ENCODE measurements around the gene SDSL.

Gene SDSL

GRCh38 chr12:113420996-113421595, 1.1 kb upstream of the SDSL start:
- DNase-seq (ENCODE audit: low read depth): no peak

DNA sequence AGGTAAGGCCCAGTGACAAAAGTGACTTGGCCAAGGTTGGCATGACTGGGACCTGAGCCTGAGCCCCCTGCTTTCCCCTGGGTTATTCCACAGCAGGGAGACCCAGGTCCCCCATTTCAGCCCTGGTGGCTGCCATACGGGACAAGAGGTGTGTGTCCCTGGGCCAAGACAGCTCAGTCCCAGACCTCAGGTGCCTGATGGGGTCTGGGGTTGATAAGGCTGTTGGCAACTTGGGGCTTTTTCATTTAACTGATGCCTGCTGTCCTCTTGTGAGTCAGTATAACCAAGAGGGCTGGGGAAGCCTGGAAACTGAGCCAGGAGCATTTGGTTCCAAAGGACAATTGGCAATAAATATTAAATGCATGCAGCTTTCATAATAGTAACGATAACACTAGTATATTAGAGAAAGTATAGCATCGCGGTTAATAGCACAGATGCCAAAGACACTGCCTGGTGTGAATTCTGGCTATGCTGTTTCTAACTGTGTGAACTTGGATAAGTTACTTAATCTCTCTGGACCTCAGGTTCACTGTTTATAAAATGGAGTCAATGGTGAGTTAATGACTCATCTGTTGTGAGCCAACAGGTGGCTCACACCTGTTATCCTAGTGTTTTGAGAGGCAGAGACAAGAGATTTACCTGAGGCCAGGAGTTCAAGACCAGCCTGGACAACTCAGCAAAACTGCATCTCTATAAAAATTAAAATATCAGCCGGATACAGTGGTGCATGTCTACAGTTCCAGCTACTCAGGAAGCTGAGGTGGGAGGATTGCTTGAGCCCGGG, 898 bp downstream of the SDSL start:
- DNase-seq (ENCODE audit: low read depth): no peak

GRCh38 chr12:113424456-113424855, 2.3 kb downstream of the SDSL start:
- no peak for DNase-seq (ENCODE audit: low read depth)

GRCh38 chr12:113424915-113425823, 3.0 kb downstream of the SDSL start:
- DNase-seq (ENCODE audit: low read depth): peak; percentile 16

DNA sequence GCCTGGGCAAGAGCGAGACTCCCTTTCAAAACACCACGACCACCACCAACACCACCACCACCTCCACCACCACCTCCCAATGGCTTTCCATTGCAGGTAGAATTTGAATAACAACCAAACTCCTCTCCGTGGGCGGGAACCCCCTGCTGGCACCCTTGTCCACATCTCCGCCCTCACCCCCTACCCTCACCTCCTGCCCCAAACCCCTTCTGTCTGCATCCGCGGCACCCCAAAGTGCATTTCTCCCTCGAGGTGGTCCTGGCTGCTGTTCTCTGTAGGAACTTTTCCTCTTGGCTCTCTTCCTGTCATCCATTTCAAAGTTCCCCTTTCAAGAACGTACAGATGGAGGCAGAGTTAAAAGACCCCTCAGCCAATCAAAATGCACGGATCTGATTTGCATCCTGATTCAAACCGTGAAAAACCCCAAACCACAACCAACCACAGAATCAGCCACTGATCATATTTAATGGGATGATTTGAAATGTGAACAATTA, 3.8 kb downstream of the SDSL start:
- no peak for DNase-seq (ENCODE audit: low read depth)

GRCh38 chr12:113427882-113428281, 5.7 kb downstream of the SDSL start:
- no peak for DNase-seq (ENCODE audit: low read depth)

- DNase-seq (ENCODE audit: low read depth): no peak
These were observed 6.3 kb downstream of the SDSL start for GRCh38 chr12:113428482-113428881.

GRCh38 chr12:113432986-113433385, 10.8 kb downstream of the SDSL start:
- no peak for DNase-seq (ENCODE audit: low read depth)

- DNase-seq (ENCODE audit: low read depth): no peak
These were observed 13.2 kb downstream of the SDSL start for GRCh38 chr12:113435367-113435766.

DNA sequence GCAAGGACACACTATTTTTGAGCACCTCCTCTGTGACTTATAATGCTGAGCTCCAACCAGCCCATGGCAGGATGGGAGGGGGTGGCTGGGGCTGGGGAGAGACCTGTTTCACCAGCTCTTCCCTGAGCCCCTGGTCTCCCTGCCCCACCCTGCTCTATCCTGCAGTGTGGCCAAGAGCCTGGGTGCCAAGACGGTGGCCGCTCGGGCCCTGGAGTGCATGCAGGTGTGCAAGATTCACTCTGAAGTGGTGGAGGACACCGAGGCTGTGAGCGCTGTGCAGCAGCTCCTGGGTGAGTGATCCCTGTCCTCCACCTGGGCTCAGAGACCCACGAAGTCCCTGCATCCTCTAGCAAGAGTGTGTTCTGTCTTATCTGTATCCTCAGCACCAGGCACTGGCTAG, 14.4 kb downstream of the SDSL start:
- no peak for DNase-seq (ENCODE audit: low read depth)

- no peak for DNase-seq (ENCODE audit: low read depth)
These were observed 15.0 kb downstream of the SDSL start for GRCh38 chr12:113436993-113437728.

DNA sequence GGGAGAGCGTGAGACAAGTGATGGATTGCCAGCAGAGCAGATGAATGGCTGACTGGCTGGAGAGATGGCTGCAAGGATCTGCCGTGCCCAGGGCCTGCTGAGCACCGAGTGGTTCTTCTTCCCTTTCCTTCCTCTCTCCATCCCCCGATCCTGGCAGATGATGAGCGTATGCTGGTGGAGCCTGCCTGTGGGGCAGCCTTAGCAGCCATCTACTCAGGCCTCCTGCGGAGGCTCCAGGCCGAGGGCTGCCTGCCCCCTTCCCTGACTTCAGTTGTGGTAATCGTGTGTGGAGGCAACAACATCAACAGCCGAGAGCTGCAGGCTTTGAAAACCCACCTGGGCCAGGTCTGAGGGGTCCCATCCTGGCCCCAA, 15.5 kb downstream of the SDSL start:
- DNase-seq (ENCODE audit: low read depth): no peak

DNA sequence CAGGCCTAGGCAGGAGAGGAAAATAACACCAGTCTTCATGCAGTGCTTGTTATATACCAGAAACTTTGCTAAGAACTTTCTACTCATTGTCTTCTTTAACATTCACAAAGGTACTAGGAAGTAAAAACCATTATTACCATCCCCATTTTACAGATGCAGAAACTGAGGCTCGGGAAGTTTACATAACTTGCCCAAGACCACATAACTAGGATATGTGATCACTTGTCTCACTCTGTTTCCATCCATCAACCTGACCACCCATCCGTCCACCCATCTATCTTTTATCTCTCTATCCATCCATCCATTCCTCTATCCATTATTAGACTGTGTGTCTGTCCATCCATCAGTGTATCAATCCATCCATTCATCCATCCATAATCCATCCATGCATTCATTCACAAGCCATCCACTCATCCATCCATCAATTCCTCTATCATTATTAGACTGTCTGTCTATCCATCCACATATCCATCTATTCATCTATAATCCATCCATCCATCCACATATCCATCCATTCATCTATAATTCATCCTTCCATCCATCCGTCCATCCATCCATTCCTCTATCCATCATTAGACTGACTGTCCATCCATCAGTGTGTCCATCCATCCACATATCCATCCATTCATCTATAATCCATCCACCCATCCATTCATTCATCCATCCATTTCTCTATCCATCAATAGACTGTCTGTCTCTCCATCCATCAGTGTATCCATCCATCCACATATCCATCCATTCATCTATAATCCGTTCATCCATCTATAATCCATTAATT, 16.5 kb downstream of the SDSL start:
- DNase-seq (ENCODE audit: low read depth): no peak

DNA sequence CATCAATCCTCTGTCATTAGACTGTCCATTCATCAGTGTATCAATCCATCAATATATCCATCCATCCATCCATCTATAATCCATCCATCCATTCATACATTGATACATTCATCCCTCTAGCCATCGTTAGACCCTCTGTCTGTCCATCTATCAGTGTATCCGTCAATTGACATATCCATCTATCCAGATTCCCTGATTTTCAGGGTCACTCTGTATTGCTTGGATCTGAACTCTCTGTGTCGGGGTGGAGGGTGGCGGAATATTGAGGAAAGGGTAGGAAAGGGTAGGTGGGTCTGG, 17.1 kb downstream of the SDSL start:
- DNase-seq (ENCODE audit: low read depth): no peak

DNA sequence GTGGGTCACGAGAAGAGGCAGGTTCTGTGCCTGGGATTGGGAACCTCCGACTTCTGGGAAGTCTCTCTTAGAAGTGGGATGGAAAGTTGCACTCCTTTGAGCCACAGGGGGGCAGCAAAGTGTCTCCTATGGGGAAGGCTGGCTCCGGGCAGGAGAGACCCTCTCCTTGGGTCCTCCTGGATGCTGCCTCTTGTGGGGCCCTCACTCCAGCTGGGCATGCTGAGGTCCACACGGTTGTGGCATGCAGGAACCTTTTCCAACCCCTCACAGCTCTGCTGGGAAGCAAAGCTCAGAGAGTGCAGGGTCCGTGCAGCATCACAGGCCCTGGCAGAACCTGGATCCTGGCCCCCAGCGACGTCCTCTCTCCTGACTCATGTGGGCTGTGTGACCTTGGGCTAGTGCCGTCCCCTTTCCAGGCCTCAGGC, 17.4 kb downstream of the SDSL start:
- DNase-seq (ENCODE audit: low read depth): no peak

DNA sequence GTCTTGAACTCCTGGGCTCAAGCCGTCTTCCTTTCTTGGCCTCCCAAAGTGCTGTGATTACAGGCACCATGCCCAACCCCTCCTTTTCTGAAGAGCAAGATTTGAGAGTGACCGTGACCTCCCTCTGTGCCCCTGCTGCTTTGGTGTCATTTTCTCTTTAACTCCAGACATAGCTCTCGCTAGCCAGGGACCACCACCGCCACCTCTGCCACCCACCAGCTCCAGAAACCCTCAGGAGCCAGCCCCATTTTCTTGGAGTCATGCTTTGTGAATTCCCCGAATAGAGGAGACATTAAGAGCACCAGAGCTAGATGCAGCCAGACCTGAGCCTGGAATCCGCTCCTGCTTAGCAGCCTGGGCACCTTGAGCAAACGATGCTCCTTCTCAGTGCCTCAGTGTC, 18.2 kb downstream of the SDSL start:
- no peak for DNase-seq (ENCODE audit: low read depth)

- no peak for DNase-seq (ENCODE audit: low read depth)
These were observed 19.0 kb downstream of the SDSL start for GRCh38 chr12:113440947-113441782.

GRCh38 chr12:113443030-113443539, 20.9 kb downstream of the SDSL start:
- no peak for DNase-seq (ENCODE audit: low read depth)

DNA sequence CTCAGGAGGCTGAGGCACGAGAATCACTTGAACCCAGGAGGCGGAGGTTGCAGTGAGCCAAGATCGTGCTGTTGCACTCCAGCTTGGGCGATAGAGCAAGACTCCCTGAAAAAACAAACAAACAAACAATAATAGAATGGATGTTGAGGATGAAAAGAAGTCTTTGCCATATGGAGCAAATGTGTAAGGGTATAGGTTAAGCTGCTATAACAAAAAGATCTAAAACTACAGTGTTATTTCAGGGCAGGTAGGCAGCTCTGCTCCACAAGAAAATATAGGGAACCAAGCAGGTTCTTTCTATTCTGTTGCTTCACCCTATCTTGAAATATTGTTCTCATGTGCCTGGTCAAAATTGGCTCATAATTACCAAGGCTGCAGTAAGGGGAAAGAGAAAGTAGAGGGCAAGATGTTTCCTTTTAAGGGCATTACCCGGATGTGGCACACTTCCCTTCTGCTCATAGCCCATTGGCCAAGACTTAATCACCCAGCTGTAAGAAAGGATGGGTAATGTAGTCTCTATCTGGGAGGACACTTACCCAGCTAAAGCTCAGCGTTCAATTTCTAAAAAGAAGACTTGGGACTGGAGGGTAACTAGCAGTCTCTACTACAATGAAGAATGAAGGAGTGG, 23.5 kb downstream of the SDSL start:
- DNase-seq (ENCODE audit: low read depth): no peak

- DNase-seq (ENCODE audit: low read depth): no peak
These were observed 26.7 kb downstream of the SDSL start for GRCh38 chr12:113448873-113449272.

All from T follicular helper cell (primary cell).